AG04449 (cell line): ENCODE results near the gene EDN3.

Experiments
- CTCF ChIA-PET: fragments of 350-600 bp; formaldehyde crosslinking; extraction: SDS; loops from one replicate; lab custom pipeline; 2021; ENCODE audit warnings: antibody characterized with exemption; lab: Yijun Ruan, JAX
- POLR2A ChIA-PET: fragments of 400-600, 350-600 bp; formaldehyde crosslinking; extraction: SDS; loops from one replicate; lab custom pipeline; 2020; ENCODE audit warnings: antibody characterized with exemption, inconsistent platforms; lab: Yijun Ruan, JAX
- DNase-seq: peaks from one replicate; pipeline ENCODE4 v3.0.0-alpha.2; 2010; ENCODE audit warnings: low read depth, low spot score
- H3K4me3 ChIP-seq: 2 replicates; pipeline ENCODE4 v1.5.1; 2011; ENCODE audit warnings: low read depth, mild to moderate bottlenecking, control low read depth, low read length
- TF ChIP-seq, protein P1 (sequence below): IDR thresholded peaks from one replicate; pipeline ENCODE4 v1.5.1; 2011; ENCODE audit warnings: mild to moderate bottlenecking, moderate library complexity, low read length, control low read depth, inconsistent platforms; ENCODE audit not compliant: insufficient read depth; ENCODE audit errors: missing control alignments

Gene EDN3

DNA sequence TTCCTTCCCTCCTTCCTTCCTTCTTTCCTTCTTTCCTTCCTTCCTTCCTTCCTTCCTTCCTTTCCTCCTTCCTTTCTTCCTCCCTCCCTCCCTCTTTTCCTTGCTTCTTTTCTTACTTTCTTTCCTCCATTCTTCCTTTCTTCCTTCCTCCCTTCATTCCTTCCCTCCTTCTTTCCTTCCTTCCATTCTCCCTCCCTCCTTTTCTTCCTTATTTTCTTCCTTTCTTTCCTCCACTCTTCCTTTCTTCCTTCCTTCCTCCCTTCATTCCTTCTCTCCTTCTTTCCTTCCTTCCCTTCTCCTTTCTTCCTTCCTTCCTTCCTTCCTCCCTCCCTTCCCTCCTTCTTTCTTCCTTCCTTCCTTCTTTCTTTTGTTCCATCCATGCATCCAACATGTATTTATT is 35.1 kb upstream of the EDN3 start:
- H3K4me3 ChIP-seq = no peak overlapping the region
- no peak for DNase-seq
- POLR2A ChIA-PET = no interaction called here
- CTCF ChIA-PET = no interaction called here
- TF ChIP-seq, protein P1, sequence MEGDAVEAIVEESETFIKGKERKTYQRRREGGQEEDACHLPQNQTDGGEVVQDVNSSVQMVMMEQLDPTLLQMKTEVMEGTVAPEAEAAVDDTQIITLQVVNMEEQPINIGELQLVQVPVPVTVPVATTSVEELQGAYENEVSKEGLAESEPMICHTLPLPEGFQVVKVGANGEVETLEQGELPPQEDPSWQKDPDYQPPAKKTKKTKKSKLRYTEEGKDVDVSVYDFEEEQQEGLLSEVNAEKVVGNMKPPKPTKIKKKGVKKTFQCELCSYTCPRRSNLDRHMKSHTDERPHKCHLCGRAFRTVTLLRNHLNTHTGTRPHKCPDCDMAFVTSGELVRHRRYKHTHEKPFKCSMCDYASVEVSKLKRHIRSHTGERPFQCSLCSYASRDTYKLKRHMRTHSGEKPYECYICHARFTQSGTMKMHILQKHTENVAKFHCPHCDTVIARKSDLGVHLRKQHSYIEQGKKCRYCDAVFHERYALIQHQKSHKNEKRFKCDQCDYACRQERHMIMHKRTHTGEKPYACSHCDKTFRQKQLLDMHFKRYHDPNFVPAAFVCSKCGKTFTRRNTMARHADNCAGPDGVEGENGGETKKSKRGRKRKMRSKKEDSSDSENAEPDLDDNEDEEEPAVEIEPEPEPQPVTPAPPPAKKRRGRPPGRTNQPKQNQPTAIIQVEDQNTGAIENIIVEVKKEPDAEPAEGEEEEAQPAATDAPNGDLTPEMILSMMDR = no peak

DNA sequence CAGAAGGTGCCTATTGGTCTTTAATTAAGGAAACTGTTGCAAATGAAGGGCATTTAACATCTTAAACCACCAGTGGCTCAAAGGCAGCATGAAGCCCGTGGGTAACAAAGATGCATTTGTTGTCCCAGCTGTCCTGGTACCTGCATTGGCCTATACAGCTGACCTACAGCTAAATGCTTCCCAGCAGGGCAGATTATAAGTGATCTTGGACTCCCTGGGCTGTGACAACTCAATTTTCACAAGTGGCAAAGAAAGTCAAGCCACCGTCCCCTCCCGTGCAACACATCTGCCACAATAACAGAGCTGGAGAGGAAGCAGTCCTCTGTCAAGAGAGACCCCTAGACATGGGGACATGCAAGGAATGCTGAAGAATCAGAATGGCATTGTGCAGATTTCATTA is 31.5 kb upstream of the EDN3 start:
- DNase-seq = no peak
- ChIA-PET CTCF (no interaction called here), POLR2A (no interaction called here)
- H3K4me3 ChIP-seq = no peak overlapping the region
- TF ChIP-seq, protein P1 = no peak

- H3K4me3 ChIP-seq = no peak overlapping the region
- ChIA-PET CTCF (no interaction called here), POLR2A (no interaction called here)
- no peak for DNase-seq
- TF ChIP-seq, protein P1 = no peak
These were observed 30.9 kb upstream of the EDN3 start for GRCh38 chr20:59269411-59270025.

GRCh38 chr20:59270380-59270779 is 30.0 kb upstream of the EDN3 start:
- no peak overlapping the region for H3K4me3 ChIP-seq
- no peak for DNase-seq
- POLR2A ChIA-PET = no interaction called here
- CTCF ChIA-PET = no interaction called here
- TF ChIP-seq, protein P1 = no peak

DNA sequence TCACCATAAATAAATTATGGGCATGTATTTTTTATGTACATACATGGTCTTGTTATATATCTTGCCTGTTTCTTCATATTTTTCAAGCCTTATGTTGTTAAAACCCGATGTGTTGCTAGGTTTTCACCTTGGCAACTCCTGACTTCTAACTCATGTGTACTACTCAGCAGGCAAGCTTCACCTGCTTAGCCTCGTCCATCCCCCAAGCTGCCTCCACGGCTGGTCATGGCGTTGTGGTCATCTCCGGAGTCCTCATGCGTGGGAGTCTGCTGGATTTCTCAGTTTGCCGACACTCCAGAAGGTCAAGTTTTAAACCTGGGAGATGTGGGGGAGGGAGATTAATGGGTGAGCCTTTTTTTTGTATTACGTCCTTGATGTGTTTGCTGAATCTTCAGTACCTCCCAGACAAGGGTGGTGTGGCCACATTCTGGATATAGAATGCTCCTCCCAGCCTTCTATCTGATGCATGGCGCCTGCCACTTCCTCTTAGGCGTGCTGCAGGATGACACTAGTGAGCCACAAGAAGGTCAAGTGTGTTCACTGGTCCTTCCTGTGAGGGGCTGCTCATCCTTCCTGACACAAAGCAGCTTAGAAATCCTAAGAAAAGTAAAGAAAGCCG is 26.6 kb upstream of the EDN3 start:
- ChIA-PET CTCF (no interaction called here), POLR2A (no interaction called here)
- no peak overlapping the region for H3K4me3 ChIP-seq
- TF ChIP-seq, protein P1 = no peak
- no peak for DNase-seq

DNA sequence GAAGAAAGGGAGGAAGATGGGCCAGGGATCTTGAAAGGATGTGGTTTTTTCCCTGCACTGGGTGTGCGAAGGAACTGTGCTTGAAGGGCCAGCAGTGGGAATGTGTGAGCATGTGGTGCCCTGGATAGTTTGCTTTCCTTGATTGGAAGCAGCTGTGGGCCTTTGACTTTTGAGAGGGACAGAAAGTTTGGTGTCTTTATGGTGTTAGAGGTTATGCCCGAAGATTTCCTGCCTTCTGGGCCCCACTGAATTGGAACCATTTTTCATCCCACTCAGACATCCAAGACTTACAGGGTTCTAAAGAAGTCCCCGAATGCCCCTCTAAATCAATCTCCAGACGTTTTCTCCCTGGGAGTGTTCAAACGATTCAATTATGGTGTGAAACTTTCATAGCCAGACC is 23.5 kb upstream of the EDN3 start:
- TF ChIP-seq, protein P1 = no peak
- ChIA-PET POLR2A (no interaction called here), CTCF (no interaction called here)
- DNase-seq = no peak
- H3K4me3 ChIP-seq = no peak overlapping the region
